ENCODE data around the gene OSBPL2. TPM values are rescaled to one million over a fixed set of nuclear protein-coding genes. Genes with fewer than 3 reads are reported as not detected.
A peak's percentile ranks its signal among the peaks of the same experiment; 100 is the strongest.

Gene OSBPL2
- total RNA-seq, 2 experiments from 2014 or later, result 17.2 to 40.0 TPM

- peaks cover 23% of the 10 kb centered on the region for H3K4me1 ChIP-seq (ENCODE audit: insufficient read depth, low read length, poor library complexity, severe bottlenecking)
- ChIA-PET CTCF (ENCODE audit: unreplicated experiment) (interaction anchor here (0.6 kb wide), 1 partner anchor 84 kb away, joined by 8 read pairs; no protein-coding TSS in a partner anchor), POLR2A (interaction anchor here (0.8 kb wide), 1 partner anchor 171 kb away, joined by 3 read pairs; no protein-coding TSS in a partner anchor)
- H3K9me2 ChIP-seq (ENCODE audit: insufficient read depth, low read length), result no peaks in the 10 kb centered on the region
- peak; percentile 70 for DNase-seq (ENCODE audit: low spot score)
- H4K20me1 ChIP-seq (ENCODE audit: insufficient read depth, low read length), result no peaks in the 10 kb centered on the region
- peaks cover 62% of the 10 kb centered on the region for H3K36me3 ChIP-seq (ENCODE audit: insufficient read depth, low read length)
- peak overlapping the region; percentile 19; the same call in 1 of the 2 replicates for H3K4me2 ChIP-seq (ENCODE audit: low read length)
- H3K79me2 ChIP-seq (ENCODE audit: insufficient read depth, low read depth, low read length), result no peaks in the 10 kb centered on the region
- TF ChIP-seq EZH2phosphoT487 (IDR thresholded peaks at IDR 0.05; ENCODE audit: borderline replicate concordance, low read depth, low read length), result no peak
- TF ChIP-seq CTCF (conservative IDR thresholded peaks at IDR 0.05; ENCODE audit: low read length), result no peak
- intact Hi-C loops (cut with micrococcal nuclease; ENCODE audit: unreplicated experiment), result no loop called here
- no peak overlapping the region for H3K4me3 ChIP-seq (ENCODE audit: low read depth, low read length, poor library complexity, severe bottlenecking)
- no peak overlapping the region for H3K27ac ChIP-seq (ENCODE audit: low read depth, low read length, poor library complexity, severe bottlenecking)
- H2AFZ ChIP-seq (ENCODE audit: low read length), result no peak overlapping the region
- no peaks in the 10 kb centered on the region for H3K9me3 ChIP-seq (ENCODE audit: low read length)
- no TSS peak for BruUV-seq (replicated peaks)
Measured at GRCh38 chr20:62201173-62202082, 36.9 kb upstream of the OSBPL2 start.

GRCh38 chr20:62202083-62202395 lies 36.3 kb upstream of the OSBPL2 start:
- Histone ChIP-seq H3K79me2 (ENCODE audit: insufficient read depth, low read depth, low read length) (no peaks in the 10 kb centered on the region), H2AFZ (ENCODE audit: low read length) (no peak overlapping the region), H3K9me3 (ENCODE audit: low read length) (no peaks in the 10 kb centered on the region), H3K4me3 (ENCODE audit: low read depth, low read length, poor library complexity, severe bottlenecking) (no peak overlapping the region), H3K27ac (ENCODE audit: low read depth, low read length, poor library complexity, severe bottlenecking) (no peak overlapping the region), H3K9me2 (ENCODE audit: insufficient read depth, low read length) (no peaks in the 10 kb centered on the region), H3K4me1 (ENCODE audit: insufficient read depth, low read length, poor library complexity, severe bottlenecking) (peaks cover 23% of the 10 kb centered on the region), H4K20me1 (ENCODE audit: insufficient read depth, low read length) (no peaks in the 10 kb centered on the region), H3K36me3 (ENCODE audit: insufficient read depth, low read length) (peaks cover 61% of the 10 kb centered on the region), H3K4me2 (ENCODE audit: low read length) (no peak overlapping the region)
- BruUV-seq (replicated peaks), result no TSS peak
- intact Hi-C loops (cut with micrococcal nuclease; ENCODE audit: unreplicated experiment), result no loop called here
- CTCF ChIA-PET (ENCODE audit: unreplicated experiment), result no interaction called here
- POLR2A ChIA-PET, result interaction anchor here (0.7 kb wide), 1 partner anchor 98 kb away, joined by 3 read pairs; no protein-coding TSS in a partner anchor
- TF ChIP-seq CTCF (conservative IDR thresholded peaks at IDR 0.05; ENCODE audit: low read length) (no peak), EZH2phosphoT487 (IDR thresholded peaks at IDR 0.05; ENCODE audit: borderline replicate concordance, low read depth, low read length) (no peak)
- no peak for DNase-seq (ENCODE audit: low spot score)

Measured in OCI-LY7 (cell line).